Smooth muscle cell (in vitro differentiated cells): Measurements from ENCODE around the gene COG1. TPM values are rescaled to one million over a fixed set of nuclear protein-coding genes. Genes with fewer than 3 reads are reported as not detected.
A peak's percentile ranks its signal among the peaks of the same experiment; 100 is the strongest.

Source experiments
- DNase-seq: peaks from one replicate; lab custom pipeline; 2025; ENCODE audit not compliant: unreplicated experiment; lab: John Stamatoyannopoulos, UW
- H2AFZ ChIP-seq: fragments of 200-600 bp; sonication (generic); 2 replicates; pipeline ENCODE4 v1.6.0; 2016; ENCODE audit warnings: antibody characterized with exemption, low read depth, mild to moderate bottlenecking
- H3F3A ChIP-seq: fragments of 200-600 bp; sonication (generic); 2 replicates; pipeline ENCODE4 v1.6.0; 2017; ENCODE audit warnings: antibody characterized with exemption, low read depth
- H3K27ac ChIP-seq: fragments of 200-600 bp; sonication (generic); 2 replicates; pipeline ENCODE4 v1.5.1; 2016; ENCODE audit warnings: low read depth, mild to moderate bottlenecking
- H3K27me3 ChIP-seq: fragments of 200-600 bp; sonication (generic); 2 replicates; pipeline ENCODE4 v1.6.1; 2016; ENCODE audit warnings: low read depth, mild to moderate bottlenecking
- H3K36me3 ChIP-seq: fragments of 200-600 bp; sonication (generic); 2 replicates; pipeline ENCODE4 v1.5.1; 2016; ENCODE audit warnings: low read depth
- H3K4me1 ChIP-seq: fragments of 200-600 bp; sonication (generic); 2 replicates; pipeline ENCODE4 v1.5.1; 2016; ENCODE audit warnings: low read depth
- H3K4me2 ChIP-seq: fragments of 200-600 bp; sonication (generic); 2 replicates; pipeline ENCODE4 v1.6.0; 2016; ENCODE audit warnings: mild to moderate bottlenecking
- H3K4me3 ChIP-seq: fragments of 200-600 bp; sonication (generic); 2 replicates; pipeline ENCODE4 v1.5.1; 2016; ENCODE audit warnings: mild to moderate bottlenecking
- H3K79me2 ChIP-seq: fragments of 200-600 bp; sonication (generic); 2 replicates; pipeline ENCODE4 v1.6.0; 2016; ENCODE audit warnings: low read depth, mild to moderate bottlenecking
- H3K9ac ChIP-seq: fragments of 200-600 bp; sonication (generic); 2 replicates; pipeline ENCODE4 v1.6.0; 2016; ENCODE audit warnings: low read depth
- H3K9me3 ChIP-seq: fragments of 200-600 bp; sonication (generic); replicated peaks from 2 replicates; pipeline ENCODE4 v1.5.1; 2016; ENCODE audit warnings: low read depth
- H4K20me1 ChIP-seq: fragments of 200-600 bp; sonication (generic); 2 replicates; pipeline ENCODE4 v1.6.0; 2016; ENCODE audit warnings: low read depth
- CTCF ChIP-seq: fragments of 200-600 bp; sonication (generic); IDR thresholded peaks from 2 replicates; pipeline ENCODE4 v1.5.1; 2017; ENCODE audit warnings: borderline replicate concordance, mild to moderate bottlenecking, antibody characterized with exemption; ENCODE audit not compliant: insufficient read depth, poor library complexity, severe bottlenecking
- WGBS: methylation state at CpG from one replicate; pipeline ENCODE4 v1.1.7; 2016; ENCODE audit warnings: low lambda C conversion rate; 5-methylcytosine and 5-hydroxymethylcytosine counted together
- polyA plus RNA-seq: library from polyadenylated mRNA; unstranded; fragments of >200 nt; fragmentation: Nextera tagmentation; extraction: Ambion mirVana; gene quantifications from 2 replicates; pipeline ENCODE4 v1.2.1, GENCODE V29; 2016
- total RNA-seq: library from RNA; depleted of rRNA; stranded (reverse); fragments of >200 nt; gene quantifications from 2 replicates; pipeline ENCODE4 v1.2.3, GENCODE V29; 2014

COG1 gene
- total and polyA plus RNA-seq, 2 experiments from 2014 or later, result 29.4 to 37.8 TPM

DNA sequence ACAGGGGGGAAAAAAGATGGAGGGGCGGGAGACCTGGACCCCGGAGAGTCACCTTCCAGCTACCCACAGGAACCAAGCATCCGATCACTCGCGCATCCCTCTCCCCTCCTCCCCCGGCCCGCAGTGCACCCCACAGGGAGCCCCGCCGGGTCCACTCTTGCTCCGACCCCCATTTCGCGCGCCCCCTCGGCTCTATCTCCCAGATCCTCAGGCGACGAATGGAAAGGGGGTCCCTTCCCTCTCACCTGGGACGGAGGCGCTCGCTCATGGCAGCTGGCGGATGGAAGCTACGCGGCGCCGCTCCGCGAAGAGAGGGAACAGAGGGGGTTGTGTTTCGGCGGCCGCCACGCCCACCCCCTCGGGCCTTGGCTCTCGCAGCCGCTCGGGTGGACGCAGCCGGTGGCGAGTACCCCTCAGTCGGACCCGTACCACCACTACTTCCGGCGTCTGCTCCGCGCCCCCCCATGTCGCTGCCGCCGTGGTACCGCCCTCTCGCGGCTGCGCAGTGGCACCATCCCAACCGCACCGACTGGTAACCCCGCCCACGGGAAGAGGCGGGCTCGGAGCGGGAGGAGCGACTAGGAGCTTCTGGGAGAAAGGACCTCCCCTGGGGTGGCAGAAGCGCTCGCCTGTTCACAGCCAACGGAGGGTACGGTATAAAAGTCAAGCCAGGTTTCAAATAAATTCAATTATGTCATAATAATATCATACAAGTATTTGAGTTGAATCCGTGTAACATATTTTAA, 39.2 kb downstream of the COG1 start:
- peaks cover 9% of the 10 kb centered on the region for H3F3A ChIP-seq
- H4K20me1 ChIP-seq, result peaks cover 43% of the 10 kb centered on the region
- peak overlapping the region; percentile 93 for H3K9ac ChIP-seq
- H3K27ac ChIP-seq, result peak overlapping the region; percentile 77
- no peak for TF ChIP-seq CTCF
- H3K36me3 ChIP-seq, result peaks cover 4% of the 10 kb centered on the region
- peak; percentile 79 for DNase-seq
- H3K4me3 ChIP-seq, result peak overlapping the region; percentile 93
- peaks cover 69% of the 10 kb centered on the region for H3K79me2 ChIP-seq
- H3K27me3 ChIP-seq, result no peaks in the 10 kb centered on the region
- peak overlapping the region; percentile 98 for H2AFZ ChIP-seq
- 1% methylated on average over 56 of the region's 63 CpGs for WGBS
- peaks cover 25% of the 10 kb centered on the region for H3K4me1 ChIP-seq
- H3K4me2 ChIP-seq, result peak overlapping the region; percentile 98
- H3K9me3 ChIP-seq, result no peaks in the 10 kb centered on the region

DNA sequence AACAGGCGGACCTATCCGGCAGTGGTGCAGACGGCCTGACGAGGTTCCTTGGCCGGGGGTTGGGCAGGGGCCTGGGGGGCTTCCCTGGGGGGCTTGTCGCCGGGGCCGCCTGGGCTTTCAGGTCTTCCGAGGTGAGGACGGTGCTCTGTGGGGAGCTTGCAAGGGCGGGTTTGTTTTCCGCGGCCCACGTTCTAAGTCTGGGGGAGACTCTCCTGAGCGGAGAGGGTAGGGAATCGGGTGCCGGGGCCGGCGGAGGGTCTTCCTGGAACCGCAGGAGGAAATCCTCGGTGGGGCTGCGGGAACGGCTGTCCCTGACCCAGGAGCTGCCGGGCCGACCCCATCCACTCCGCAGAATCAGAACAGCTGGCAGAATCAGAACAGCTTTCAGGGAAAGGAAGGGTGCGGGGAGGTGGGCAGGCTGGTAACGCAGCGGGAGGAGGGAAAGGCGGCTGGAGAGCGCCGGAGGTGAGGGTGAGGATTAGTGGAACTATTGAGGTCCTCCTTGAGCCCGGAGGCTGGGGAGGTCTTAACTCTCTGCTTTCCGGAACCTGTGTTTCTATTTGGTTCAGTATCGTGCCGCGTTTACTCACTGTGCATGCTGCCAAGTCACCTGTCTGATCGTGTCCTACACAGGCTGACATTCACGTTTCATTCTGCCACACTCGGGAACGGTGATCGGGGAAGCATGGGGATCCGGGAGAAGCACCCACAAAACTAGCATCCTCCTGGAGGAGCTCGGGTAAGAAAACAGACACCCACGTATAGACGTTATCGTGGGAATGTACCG, 39.9 kb downstream of the COG1 start:
- Histone ChIP-seq H3K4me2 (peak overlapping the region; percentile 98), H3F3A (peaks cover 9% of the 10 kb centered on the region), H3K4me3 (peak overlapping the region; percentile 93), H3K4me1 (peaks cover 19% of the 10 kb centered on the region), H3K27ac (peak overlapping the region; percentile 77), H2AFZ (peak overlapping the region; percentile 98), H3K27me3 (no peaks in the 10 kb centered on the region), H3K36me3 (peaks cover 4% of the 10 kb centered on the region), H3K79me2 (peaks cover 62% of the 10 kb centered on the region), H4K20me1 (peaks cover 43% of the 10 kb centered on the region), H3K9ac (peak overlapping the region; percentile 93), H3K9me3 (no peaks in the 10 kb centered on the region)
- no peak for DNase-seq
- 3% methylated on average over 47 of the region's 48 CpGs for WGBS
- TF ChIP-seq CTCF, result no peak

GRCh38 chr17:73234736-73235135, 41.9 kb downstream of the COG1 start:
- Histone ChIP-seq H3K4me2 (no peak overlapping the region), H3K4me3 (no peak overlapping the region), H3K36me3 (peaks cover 4% of the 10 kb centered on the region), H3K9ac (no peak overlapping the region), H3F3A (peaks cover 3% of the 10 kb centered on the region), H3K27ac (no peak overlapping the region), H3K9me3 (no peaks in the 10 kb centered on the region), H2AFZ (no peak overlapping the region), H3K79me2 (peaks cover 55% of the 10 kb centered on the region), H3K4me1 (peaks cover 15% of the 10 kb centered on the region), H3K27me3 (no peaks in the 10 kb centered on the region), H4K20me1 (peaks cover 30% of the 10 kb centered on the region)
- 93% methylated on average over 10 of the region's 10 CpGs for whole genome bisulfite sequencing
- no peak for DNase-seq
- no peak for TF ChIP-seq CTCF
